ENCODE results near the gene MISFA.

DNA sequence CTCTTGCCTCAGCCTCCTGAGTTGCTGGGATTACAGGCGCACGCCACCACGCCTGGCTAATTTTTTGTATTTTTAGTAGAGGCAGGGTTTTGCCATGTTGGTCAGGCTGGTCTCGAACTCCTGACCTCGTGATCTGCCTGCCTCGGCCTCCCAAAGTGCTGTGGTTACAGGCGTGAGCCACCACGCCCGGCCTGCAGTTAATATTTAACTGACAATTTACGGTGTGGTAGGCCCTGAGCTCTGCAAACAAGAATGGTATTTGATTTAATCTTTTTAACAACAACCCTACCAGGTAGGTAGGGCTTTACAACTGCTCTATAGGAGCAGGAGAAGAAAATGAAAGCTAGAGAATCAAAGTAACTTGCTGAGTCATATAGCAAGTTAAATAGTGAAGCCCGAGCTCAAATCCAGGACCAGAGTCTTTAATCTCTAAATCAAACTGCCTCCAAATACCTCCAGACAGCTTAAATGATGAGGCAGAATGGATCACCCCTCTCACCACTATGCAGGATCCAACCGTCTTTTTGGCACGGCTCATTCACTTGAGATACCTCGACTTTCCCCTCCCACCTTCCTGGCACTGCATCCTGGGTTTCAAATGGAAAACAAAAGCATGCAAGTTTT is 20.5 kb upstream of the MISFA start:
- no peak for TF ChIP-seq EZH2 (IDR thresholded peaks at IDR 0.05)
- no peak for TF ChIP-seq CTCF (IDR thresholded peaks at IDR 0.05)

All from neural progenitor cell (in vitro differentiated cells).